Activated naive CD8-positive, alpha-beta T cell treated with anti-CD3 and anti-CD28 coated beads, Interleukin-2, amount 50 U/mL, for 24 hours (primary cell): Measurements from ENCODE around the gene SLC22A23.

Experiments used
- ATAC-seq: fragments of 150-1000 bp; cut with Tn5 transposase; one replicate; pipeline ENCODE4 v1.10.0; 2021
- DNase-seq: peaks from one replicate; pipeline ENCODE4 v3.0.0; 2021
- H3K27ac Mint-ChIP-seq: one replicate; pipeline ENCODE4 v1.8.0; 2021; ENCODE audit warnings: mild to moderate bottlenecking, mixed read lengths
- H3K27me3 Mint-ChIP-seq: one replicate; pipeline ENCODE4 v1.8.0; 2021; ENCODE audit warnings: mixed read lengths
- H3K36me3 Mint-ChIP-seq: one replicate; pipeline ENCODE4 v1.8.0; 2021; ENCODE audit warnings: low read depth, mixed read lengths
- H3K4me1 Mint-ChIP-seq: one replicate; pipeline ENCODE4 v1.8.0; 2021; ENCODE audit warnings: mixed read lengths
- H3K4me3 Mint-ChIP-seq: one replicate; pipeline ENCODE4 v1.8.0; 2021; ENCODE audit warnings: mild to moderate bottlenecking, moderate library complexity, mixed read lengths
- H3K9me3 Mint-ChIP-seq: one replicate; pipeline ENCODE4 v1.8.0; 2021; ENCODE audit warnings: mixed read lengths

SLC22A23 gene

DNA sequence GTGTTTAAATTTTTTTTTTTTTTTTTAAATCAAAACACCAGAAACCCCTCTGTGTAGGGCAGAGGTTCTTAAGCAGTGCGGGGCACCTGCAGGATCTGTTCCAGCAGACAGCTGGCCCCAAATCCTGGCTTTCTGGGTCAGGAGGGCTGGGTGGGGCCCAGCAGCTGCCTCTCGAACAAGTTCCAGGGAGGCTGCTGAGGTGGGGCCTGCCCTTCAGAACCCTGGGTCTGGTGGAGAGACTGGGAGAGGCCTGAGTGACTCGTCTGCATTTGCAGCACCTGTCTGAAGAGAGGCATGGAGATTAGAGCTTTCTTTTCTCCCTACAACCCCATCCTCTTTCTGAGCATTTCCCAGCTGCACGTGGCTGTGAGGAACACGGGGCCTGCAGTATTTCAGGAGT is 189.7 kb downstream of the SLC22A23 start:
- Mint-ChIP-seq H3K36me3 (peaks cover 53% of the 10 kb centered on the region), H3K9me3 (no peaks in the 10 kb centered on the region), H3K4me3 (no peak overlapping the region), H3K4me1 (peaks cover 20% of the 10 kb centered on the region), H3K27ac (no peak overlapping the region), H3K27me3 (no peaks in the 10 kb centered on the region)
- no peak for DNase-seq
- no peak for ATAC-seq

DNA sequence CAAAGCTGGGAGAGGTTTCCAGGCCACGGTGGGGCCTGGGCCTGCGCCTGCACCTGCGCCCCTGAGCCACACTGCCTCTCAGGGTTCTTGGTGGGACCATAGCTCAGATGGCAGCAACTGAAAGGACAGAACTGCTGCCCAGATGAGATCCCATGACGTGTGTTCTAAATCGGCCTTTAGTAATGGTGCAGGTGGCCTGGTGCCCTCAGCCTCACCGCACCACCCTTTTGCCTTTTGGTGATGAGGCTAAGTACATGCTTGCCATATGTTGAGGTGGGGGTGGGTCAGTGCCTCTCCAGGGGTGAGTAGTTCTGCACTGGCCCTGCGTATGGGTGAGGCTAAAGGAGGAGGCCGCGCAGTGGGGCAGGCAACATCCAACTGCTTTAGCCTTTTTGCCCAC is 190.7 kb downstream of the SLC22A23 start:
- Mint-ChIP-seq H3K27me3 (no peaks in the 10 kb centered on the region), H3K4me3 (no peak overlapping the region), H3K9me3 (no peaks in the 10 kb centered on the region), H3K4me1 (peaks cover 29% of the 10 kb centered on the region), H3K36me3 (peaks cover 51% of the 10 kb centered on the region), H3K27ac (no peak overlapping the region)
- ATAC-seq: no peak
- no peak for DNase-seq

DNA sequence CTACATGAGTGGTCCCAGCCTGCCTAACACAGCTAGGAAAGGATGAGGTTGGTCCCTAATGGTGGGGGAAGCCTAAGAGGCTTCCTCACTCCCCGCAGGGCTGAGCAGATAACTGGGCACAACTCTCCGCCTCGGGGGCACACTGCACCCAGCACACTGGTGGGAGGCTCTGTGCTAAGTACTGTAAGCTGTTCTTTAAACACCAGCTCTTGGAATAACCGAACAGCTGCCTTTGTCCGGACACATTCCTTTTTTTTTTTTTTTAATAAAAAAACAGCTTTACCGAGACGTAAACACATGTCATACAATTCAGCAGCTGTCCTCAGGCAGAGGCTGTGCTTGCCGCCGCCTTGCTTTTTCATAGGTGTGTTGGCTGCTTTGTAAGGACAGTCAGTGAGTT is 191.2 kb downstream of the SLC22A23 start:
- H3K27me3 Mint-ChIP-seq: no peaks in the 10 kb centered on the region
- H3K4me3 Mint-ChIP-seq: no peak overlapping the region
- no peak for DNase-seq
- peaks cover 34% of the 10 kb centered on the region for H3K4me1 Mint-ChIP-seq
- H3K36me3 Mint-ChIP-seq: peaks cover 53% of the 10 kb centered on the region
- no peak overlapping the region for H3K27ac Mint-ChIP-seq
- no peaks in the 10 kb centered on the region for H3K9me3 Mint-ChIP-seq
- no peak for ATAC-seq

DNA sequence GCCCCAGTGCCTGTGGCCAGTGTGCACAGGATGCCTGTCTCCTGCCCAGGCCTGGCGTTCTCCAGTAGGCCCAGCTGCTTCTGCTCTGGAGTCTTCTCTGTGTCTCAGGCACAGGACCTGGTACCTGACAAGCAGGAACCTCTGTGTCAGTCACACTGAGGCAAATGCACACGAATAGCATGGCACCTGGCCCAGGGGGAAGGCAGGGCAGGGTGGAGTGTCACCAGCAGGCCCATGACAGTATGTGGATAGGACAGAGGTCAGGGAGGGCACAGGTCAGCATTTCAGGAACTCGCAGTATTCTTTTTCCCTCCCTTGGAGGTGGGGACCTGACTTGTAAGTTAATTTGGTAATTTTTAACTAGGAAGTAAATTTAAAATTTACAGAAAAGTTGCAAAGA is 192.5 kb downstream of the SLC22A23 start:
- Mint-ChIP-seq H3K27ac (no peak overlapping the region), H3K27me3 (no peaks in the 10 kb centered on the region), H3K4me3 (no peak overlapping the region), H3K9me3 (no peaks in the 10 kb centered on the region), H3K4me1 (peaks cover 45% of the 10 kb centered on the region), H3K36me3 (peaks cover 56% of the 10 kb centered on the region)
- no peak for ATAC-seq
- no peak for DNase-seq

DNA sequence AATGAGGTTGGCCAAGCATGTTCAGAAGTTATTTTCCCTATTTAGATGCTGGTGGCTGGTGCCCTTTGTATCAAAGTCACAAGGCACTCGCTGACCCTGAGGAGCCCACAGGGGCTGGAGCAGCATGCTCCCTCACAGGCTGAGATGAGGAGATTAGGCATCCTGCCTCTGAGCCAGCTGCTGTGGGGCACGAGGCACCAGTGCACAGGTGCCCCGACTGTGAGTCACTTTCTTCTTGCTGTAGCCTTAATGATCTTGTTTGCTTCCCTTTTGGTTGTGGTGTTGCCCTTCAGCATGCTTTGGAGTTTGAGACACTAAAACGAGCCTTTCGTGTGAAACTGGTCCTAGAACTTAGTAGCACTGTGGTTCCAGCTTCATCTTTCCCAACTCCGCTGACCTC is 193.8 kb downstream of the SLC22A23 start:
- no peak for DNase-seq
- no peaks in the 10 kb centered on the region for H3K27me3 Mint-ChIP-seq
- H3K27ac Mint-ChIP-seq: no peak overlapping the region
- H3K9me3 Mint-ChIP-seq: no peaks in the 10 kb centered on the region
- ATAC-seq: no peak
- peaks cover 49% of the 10 kb centered on the region for H3K36me3 Mint-ChIP-seq
- peaks cover 42% of the 10 kb centered on the region for H3K4me1 Mint-ChIP-seq
- no peak overlapping the region for H3K4me3 Mint-ChIP-seq

DNA sequence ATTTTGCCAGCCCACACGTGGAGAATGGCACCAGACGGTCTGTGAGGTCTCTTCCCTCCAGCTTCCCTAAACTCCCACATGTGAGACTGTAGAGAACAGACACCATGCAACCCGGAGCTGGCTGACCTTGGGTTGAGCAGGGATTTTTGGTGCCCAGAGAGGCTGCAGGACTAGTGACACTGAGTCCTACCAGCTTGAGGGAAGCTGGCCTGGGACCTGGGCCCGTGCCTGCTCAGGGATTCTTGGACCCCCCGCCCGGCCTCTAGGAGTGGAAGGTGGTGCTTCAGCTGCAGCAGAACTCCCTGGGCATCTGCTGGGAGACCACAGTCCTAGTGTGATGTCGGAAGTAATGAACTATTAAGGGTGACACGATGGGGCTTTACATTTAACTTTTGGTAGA is 194.9 kb downstream of the SLC22A23 start:
- Mint-ChIP-seq H3K4me3 (peak overlapping the region; percentile 11), H3K9me3 (no peaks in the 10 kb centered on the region), H3K27me3 (peaks cover 2% of the 10 kb centered on the region), H3K36me3 (peaks cover 42% of the 10 kb centered on the region), H3K4me1 (peaks cover 42% of the 10 kb centered on the region), H3K27ac (no peak overlapping the region)
- no peak for ATAC-seq
- DNase-seq: no peak

DNA sequence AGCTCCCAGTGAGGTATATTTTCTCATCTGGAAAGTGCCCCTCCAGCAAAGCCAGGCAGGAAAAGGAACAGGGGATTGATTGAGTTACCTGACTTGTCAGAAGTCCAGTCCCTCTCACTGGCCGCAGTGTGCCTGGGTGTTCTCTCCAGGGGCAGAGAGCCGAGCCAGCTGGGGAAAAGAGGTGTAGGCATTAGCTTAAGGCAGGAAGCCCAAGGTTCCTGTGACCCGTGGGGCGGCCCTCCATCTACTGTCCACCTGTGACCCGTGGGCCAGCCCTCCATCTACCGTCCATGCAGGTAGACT is 195.4 kb downstream of the SLC22A23 start:
- no peaks in the 10 kb centered on the region for H3K9me3 Mint-ChIP-seq
- H3K27ac Mint-ChIP-seq: no peak overlapping the region
- peak overlapping the region; percentile 100 for H3K4me3 Mint-ChIP-seq
- H3K27me3 Mint-ChIP-seq: peaks cover 2% of the 10 kb centered on the region
- DNase-seq: no peak
- ATAC-seq: no peak
- H3K36me3 Mint-ChIP-seq: peaks cover 41% of the 10 kb centered on the region
- H3K4me1 Mint-ChIP-seq: peaks cover 42% of the 10 kb centered on the region

DNA sequence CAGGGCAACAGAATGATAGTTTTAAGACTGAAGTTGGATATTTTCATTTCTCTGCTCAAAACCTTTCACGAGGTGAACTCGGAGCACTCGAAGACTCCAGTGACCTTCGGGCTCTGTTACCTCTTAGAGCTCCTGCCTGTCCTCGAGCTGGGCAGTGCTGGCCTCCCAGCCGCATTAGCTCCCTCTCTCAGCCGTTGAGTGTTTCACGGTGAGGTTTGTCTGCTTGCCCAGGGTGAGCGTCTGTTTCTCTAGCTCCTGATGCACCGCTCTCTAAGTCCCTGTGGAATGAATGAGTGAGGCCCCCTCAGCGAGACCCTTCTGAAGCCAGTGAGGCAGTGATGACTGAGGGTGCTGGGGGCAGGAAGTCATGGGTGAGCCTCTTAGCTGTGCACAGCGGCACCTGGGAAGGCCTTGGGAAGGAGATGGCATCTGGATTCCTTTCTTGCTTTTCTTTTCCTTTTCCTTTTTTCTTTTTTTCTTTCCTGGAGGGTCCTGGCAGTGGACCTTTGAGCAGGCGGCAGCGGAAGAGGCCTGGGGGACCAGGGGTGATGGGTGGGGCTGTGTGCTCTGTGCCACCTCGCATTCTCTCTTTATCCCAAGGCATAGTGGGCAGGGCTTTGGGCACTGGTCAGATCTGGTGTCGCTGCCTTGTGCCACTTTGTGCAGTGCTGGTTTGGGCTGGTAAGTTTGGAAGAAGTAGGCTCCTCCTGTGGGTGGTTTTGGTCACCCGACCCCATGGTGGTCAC is 195.9 kb downstream of the SLC22A23 start:
- DNase-seq (no peak), ATAC-seq (no peak)
- Mint-ChIP-seq H3K4me1 (peaks cover 42% of the 10 kb centered on the region), H3K27me3 (peaks cover 2% of the 10 kb centered on the region), H3K36me3 (peaks cover 38% of the 10 kb centered on the region), H3K9me3 (no peaks in the 10 kb centered on the region), H3K4me3 (peak overlapping the region; percentile 100), H3K27ac (peak overlapping the region; percentile 33)

DNA sequence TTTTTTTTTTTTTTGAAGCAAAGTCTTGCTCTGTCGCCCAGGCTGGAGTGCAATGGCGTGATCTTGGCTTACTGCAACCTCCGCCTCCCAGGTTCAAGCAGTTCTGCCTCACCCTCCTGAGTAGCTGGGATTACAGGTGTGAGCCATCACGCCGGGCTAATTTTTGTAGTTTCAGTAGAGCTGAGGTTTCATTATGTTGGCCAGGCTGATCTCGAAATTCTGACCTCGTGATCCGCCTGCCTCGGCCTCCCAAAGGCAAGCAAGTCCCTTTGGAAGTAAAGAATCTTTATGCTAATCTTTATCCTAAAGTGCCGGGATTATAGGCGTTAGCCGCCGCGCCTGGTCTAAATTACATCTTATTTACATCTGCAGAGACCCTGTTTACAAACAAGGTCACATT is 196.6 kb downstream of the SLC22A23 start:
- DNase-seq (no peak), ATAC-seq (no peak)
- Mint-ChIP-seq H3K4me3 (peak overlapping the region; percentile 100), H3K27ac (peak overlapping the region; percentile 33), H3K9me3 (no peaks in the 10 kb centered on the region), H3K27me3 (peaks cover 2% of the 10 kb centered on the region), H3K4me1 (peaks cover 42% of the 10 kb centered on the region), H3K36me3 (peaks cover 38% of the 10 kb centered on the region)

DNA sequence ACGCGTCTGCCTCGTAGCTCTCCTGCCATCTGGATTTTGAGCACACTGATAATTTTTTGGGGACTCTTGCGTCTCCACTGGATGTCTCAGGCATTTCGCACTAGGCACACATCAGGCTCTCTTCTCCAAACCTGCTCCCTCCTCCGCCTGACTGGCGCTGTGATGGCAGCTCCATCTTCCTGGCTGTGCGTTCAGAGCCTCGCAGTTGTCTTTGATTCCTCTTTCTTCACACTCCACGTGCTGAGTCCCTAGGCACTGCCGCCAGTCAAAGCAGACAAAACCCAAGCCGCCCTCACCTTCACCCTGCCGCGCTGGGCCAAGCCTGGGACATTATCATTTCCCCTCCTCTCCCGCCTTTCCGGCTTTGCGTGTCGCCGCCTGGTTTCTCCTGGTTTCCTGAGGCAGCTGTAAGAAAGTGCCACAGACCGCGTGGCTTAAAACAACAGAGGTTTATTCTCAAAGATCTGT is 197.3 kb downstream of the SLC22A23 start:
- no peaks in the 10 kb centered on the region for H3K9me3 Mint-ChIP-seq
- H3K36me3 Mint-ChIP-seq: peaks cover 31% of the 10 kb centered on the region
- peaks cover 2% of the 10 kb centered on the region for H3K27me3 Mint-ChIP-seq
- peak; percentile 42 for ATAC-seq
- peak; percentile 38 for DNase-seq
- H3K4me3 Mint-ChIP-seq: peak overlapping the region; percentile 100
- peaks cover 42% of the 10 kb centered on the region for H3K4me1 Mint-ChIP-seq
- peak overlapping the region; percentile 98 for H3K27ac Mint-ChIP-seq

DNA sequence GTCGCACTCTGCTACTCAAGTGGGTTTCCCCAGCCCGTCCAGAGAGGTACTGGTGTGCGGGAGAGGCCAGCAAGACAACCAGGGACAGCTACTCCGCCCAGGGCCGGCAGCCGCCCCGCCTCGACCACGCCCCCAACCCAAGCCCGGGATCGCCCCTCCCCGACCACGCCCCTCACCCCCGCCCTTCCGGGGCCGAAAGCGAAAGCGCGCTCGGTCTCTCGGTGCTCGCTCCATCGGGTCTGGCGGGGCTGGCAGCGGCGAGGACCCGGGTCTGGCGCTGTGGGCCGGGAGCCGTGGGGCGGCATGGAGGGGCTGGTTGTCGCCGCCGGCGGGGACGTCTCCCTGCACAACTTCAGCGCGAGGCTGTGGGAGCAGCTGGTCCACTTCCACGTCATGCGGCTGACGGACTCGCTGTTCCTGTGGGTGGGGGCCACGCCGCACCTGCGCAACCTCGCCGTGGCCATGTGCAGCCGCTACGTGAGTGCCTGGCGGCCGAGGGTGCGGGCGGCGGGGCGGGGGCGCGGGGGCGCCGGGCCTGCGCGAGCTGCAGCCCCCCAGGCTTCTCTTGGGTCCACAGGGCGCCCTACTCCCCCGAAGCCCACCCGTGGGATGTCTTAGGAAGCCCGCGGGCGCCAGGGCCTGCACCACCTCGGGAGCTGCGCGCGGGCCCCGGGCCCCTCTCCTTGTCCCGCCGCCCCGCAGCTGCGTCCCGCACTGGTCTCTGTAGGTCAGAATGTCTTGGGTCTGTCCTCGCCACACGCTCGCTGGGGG is 197.9 kb downstream of the SLC22A23 start, which contains the start of gene PSMG4:
Gene PSMG4 (plus strand): TSS at position 228 of the 771 bp plus-strand sequence. CDS start 76 bp downstream, at position 304.
- peaks cover 2% of the 10 kb centered on the region for H3K27me3 Mint-ChIP-seq
- peaks cover 31% of the 10 kb centered on the region for H3K36me3 Mint-ChIP-seq
- peak; percentile 98 for DNase-seq
- peak within 1 kb of the TSS; percentile 98 for H3K27ac Mint-ChIP-seq
- H3K4me3 Mint-ChIP-seq: peak within 1 kb of the TSS; percentile 100
- peaks cover 4% of the 10 kb centered on the region for H3K9me3 Mint-ChIP-seq
- peaks cover 41% of the 10 kb centered on the region for H3K4me1 Mint-ChIP-seq
- ATAC-seq: peak; percentile 81

DNA sequence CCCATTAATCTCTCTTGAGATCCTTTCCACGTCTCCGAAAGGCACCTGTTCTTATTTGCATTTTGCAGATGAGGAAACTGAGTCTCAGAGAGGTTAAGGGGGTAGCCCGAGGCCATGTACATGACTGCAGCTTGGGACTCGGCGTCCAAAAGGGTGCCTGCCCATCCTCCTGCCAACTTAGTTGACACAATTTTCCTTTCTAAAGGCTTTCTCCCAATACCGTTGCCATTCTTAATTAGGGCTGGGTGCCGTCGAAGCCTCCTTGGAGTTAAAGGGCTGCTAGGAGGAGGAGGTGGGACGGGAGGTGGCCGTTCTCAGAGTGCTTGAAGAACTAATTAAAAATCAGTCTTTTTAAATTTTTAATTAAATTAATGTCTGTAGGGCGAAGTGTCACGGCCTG is 198.6 kb downstream of the SLC22A23 start:
- no peak for DNase-seq
- peaks cover 2% of the 10 kb centered on the region for H3K27me3 Mint-ChIP-seq
- no peak overlapping the region for H3K27ac Mint-ChIP-seq
- ATAC-seq: no peak
- peak overlapping the region; percentile 100 for H3K4me3 Mint-ChIP-seq
- H3K9me3 Mint-ChIP-seq: peaks cover 4% of the 10 kb centered on the region
- peaks cover 27% of the 10 kb centered on the region for H3K36me3 Mint-ChIP-seq
- H3K4me1 Mint-ChIP-seq: peaks cover 34% of the 10 kb centered on the region

DNA sequence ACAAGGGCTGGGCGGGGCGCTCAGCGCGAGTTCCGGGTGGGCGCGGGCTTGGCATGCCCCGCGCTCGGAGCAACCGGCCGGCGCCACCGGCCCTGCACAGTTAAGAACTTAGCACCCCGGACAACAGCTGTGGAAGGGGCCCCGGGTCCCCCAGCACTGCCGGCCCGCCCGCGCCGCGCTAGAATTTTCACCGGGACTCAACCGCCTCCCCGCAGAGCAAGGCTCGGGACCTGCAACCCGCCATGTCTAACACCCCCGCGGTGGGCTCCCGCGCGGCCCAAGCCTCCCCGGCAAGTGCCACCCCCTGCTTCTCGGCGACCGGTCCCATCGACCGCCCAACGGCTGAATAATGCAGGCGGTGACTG is 203.3 kb downstream of the SLC22A23 start:
- H3K27me3 Mint-ChIP-seq: peaks cover 23% of the 10 kb centered on the region
- H3K4me1 Mint-ChIP-seq: peaks cover 4% of the 10 kb centered on the region
- H3K9me3 Mint-ChIP-seq: peaks cover 4% of the 10 kb centered on the region
- no peak for DNase-seq
- H3K4me3 Mint-ChIP-seq: no peak overlapping the region
- no peak for ATAC-seq
- no peak overlapping the region for H3K27ac Mint-ChIP-seq
- H3K36me3 Mint-ChIP-seq: no peaks in the 10 kb centered on the region

DNA sequence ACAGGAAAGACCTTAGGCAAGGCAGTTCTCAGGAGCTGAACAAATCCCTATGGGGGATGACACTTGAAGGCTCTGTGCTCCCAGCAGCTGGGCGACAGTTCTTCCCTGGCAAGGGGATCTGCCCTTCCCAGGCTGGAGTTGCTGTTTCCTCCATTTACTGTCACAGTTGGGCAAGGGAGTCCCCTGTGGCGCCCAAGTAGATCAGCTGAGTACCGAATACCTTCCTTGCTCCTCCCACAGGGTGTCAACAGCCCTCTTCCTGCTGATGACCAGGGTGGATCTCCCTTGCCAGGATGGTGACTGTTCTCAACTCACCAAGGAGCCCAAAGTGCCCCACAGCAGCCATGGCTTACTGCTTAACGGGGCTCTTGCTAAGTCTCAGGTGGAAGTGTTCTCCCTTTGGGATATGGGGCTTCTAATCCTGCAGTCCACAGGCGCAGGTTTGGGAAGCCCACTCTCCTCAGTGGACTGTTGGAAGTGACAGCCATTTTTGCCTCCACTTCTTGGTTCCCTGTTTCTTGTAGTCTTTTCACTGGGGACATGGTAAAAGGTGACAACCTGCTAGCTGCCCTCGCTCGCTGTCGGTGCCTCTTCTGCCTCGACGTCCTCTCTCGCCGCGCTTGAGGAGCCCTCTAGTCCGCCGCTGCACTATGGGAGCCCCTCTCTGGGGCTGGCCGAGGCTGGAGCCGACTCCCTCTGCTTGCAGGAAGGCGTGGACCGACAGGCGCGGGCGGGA is 203.8 kb downstream of the SLC22A23 start:
- no peak for DNase-seq
- Mint-ChIP-seq H3K4me3 (no peak overlapping the region), H3K27ac (no peak overlapping the region)

More for the DNA sequence above, 203.8 kb downstream of the SLC22A23 start:
- ATAC-seq: no peak
- no peaks in the 10 kb centered on the region for H3K36me3 Mint-ChIP-seq
- peaks cover 4% of the 10 kb centered on the region for H3K9me3 Mint-ChIP-seq
- peaks cover 29% of the 10 kb centered on the region for H3K27me3 Mint-ChIP-seq
- peaks cover 4% of the 10 kb centered on the region for H3K4me1 Mint-ChIP-seq
